Neuronal stem cell (in vitro differentiated cells): Measurements from ENCODE around the gene MYO10.
"Not testable (repeated sequence)": the region's sequence is repeated elsewhere in the genome, so short reads cannot be mapped to it uniquely, and the experiment has no call there.

Experiments used
- DNase-seq: peaks from one replicate; pipeline ENCODE4 v3.0.0-alpha.2; 2013; ENCODE audit warnings: low spot score
- H2AFZ ChIP-seq: one replicate; pipeline ENCODE4 v1.6.1; 2013; ENCODE audit warnings: mild to moderate bottlenecking, low read length, inconsistent platforms
- H2AK5ac ChIP-seq: 2 replicates; pipeline ENCODE4 v1.6.1; 2013; ENCODE audit warnings: low read depth, mild to moderate bottlenecking, inconsistent platforms, low read length, moderate library complexity, mixed read lengths
- H2BK120ac ChIP-seq: 2 replicates; pipeline ENCODE4 v1.6.1; 2013; ENCODE audit warnings: low read depth, mild to moderate bottlenecking, inconsistent platforms, low read length, moderate library complexity, mixed read lengths
- H2BK12ac ChIP-seq: one replicate; pipeline ENCODE4 v1.6.1; 2013; ENCODE audit warnings: low read length, inconsistent platforms
- H2BK15ac ChIP-seq: 2 replicates; pipeline ENCODE4 v1.6.1; 2013; ENCODE audit warnings: mild to moderate bottlenecking, low read length, inconsistent platforms, mixed read lengths
- H2BK5ac ChIP-seq: one replicate; pipeline ENCODE4 v1.6.1; 2013; ENCODE audit warnings: inconsistent platforms, mild to moderate bottlenecking, low read length, moderate library complexity
- H3K14ac ChIP-seq: one replicate; pipeline ENCODE4 v1.6.1; 2013; ENCODE audit warnings: low read length, inconsistent platforms
- H3K18ac ChIP-seq: 2 replicates; pipeline ENCODE4 v1.6.1; 2013; ENCODE audit warnings: low read length, inconsistent platforms
- H3K23ac ChIP-seq: 2 replicates; pipeline ENCODE4 v1.6.1; 2013; ENCODE audit warnings: low read depth, mild to moderate bottlenecking, mixed read lengths, low read length, inconsistent platforms; ENCODE audit not compliant: poor library complexity
- H3K27ac ChIP-seq: replicated peaks from 3 replicates; pipeline ENCODE4 v1.5.1; 2013; ENCODE audit warnings: low read length, inconsistent platforms
- H3K27me3 ChIP-seq, 3 experiments: 2 replicates each; pipeline ENCODE4 v1.6.1; 2013; ENCODE audit warnings: low read length in 3 of 3, mild to moderate bottlenecking in 2 of 3, inconsistent platforms in 1 of 3, low read depth in 1 of 3, mixed read lengths in 1 of 3, moderate library complexity in 1 of 3; ENCODE audit not compliant: control insufficient read depth in 3 of 3, insufficient read depth in 3 of 3
- H3K36me3 ChIP-seq, 2 donors: replicated peaks in 1 of 2; 2 replicates each; pipeline ENCODE4 v1.6.1; 2013; ENCODE audit warnings: low read length in 2 of 2; ENCODE audit not compliant: control insufficient read depth in 2 of 2, insufficient read depth in 2 of 2
- H3K4ac ChIP-seq: 2 replicates; pipeline ENCODE4 v1.6.1; 2013; ENCODE audit warnings: inconsistent platforms, mild to moderate bottlenecking, low read length, moderate library complexity
- H3K4me1 ChIP-seq, 2 donors: 1 replicate in 1 of 2; 2 replicates in 1 of 2; pipeline ENCODE4 v1.6.1; 2013; ENCODE audit warnings: low read length in 2 of 2, low read depth in 1 of 2; ENCODE audit not compliant: control insufficient read depth in 2 of 2, insufficient read depth in 1 of 2
- H3K4me2 ChIP-seq: one replicate; pipeline ENCODE4 v1.6.1; 2013; ENCODE audit warnings: mild to moderate bottlenecking, low read length, inconsistent platforms; ENCODE audit not compliant: insufficient read depth, poor library complexity, severe bottlenecking
- H3K4me3 ChIP-seq, 2 donors: 2 replicates each; pipeline ENCODE4 v1.5.1; 2013; ENCODE audit warnings: low read length in 2 of 2, mild to moderate bottlenecking in 2 of 2, inconsistent platforms in 1 of 2, moderate library complexity in 1 of 2
- H3K79me1 ChIP-seq: one replicate; pipeline ENCODE4 v1.6.1; 2013; ENCODE audit warnings: low read depth, mild to moderate bottlenecking, inconsistent platforms, low read length, moderate library complexity
- H3K9ac ChIP-seq: one replicate; pipeline ENCODE4 v1.6.1; 2013; ENCODE audit warnings: mild to moderate bottlenecking, low read depth, low read length, inconsistent platforms; ENCODE audit not compliant: poor library complexity
- H3K9me3 ChIP-seq, 2 donors: replicated peaks in 1 of 2; 2 replicates each; pipeline versions ENCODE3 to v1.6.1; 2013; ENCODE audit warnings: low read length in 2 of 2, mild to moderate bottlenecking in 2 of 2, inconsistent platforms in 1 of 2, low read depth in 1 of 2, mixed read lengths in 1 of 2, moderate library complexity in 1 of 2; ENCODE audit not compliant: control insufficient read depth in 2 of 2, insufficient read depth in 1 of 2
- H4K8ac ChIP-seq: one replicate; pipeline ENCODE4 v1.6.1; 2013; ENCODE audit warnings: low read depth, mild to moderate bottlenecking, inconsistent platforms, low read length, moderate library complexity
- H4K91ac ChIP-seq: one replicate; pipeline ENCODE4 v1.6.1; 2013; ENCODE audit warnings: low read length, low read depth, mild to moderate bottlenecking, inconsistent platforms; ENCODE audit not compliant: poor library complexity
- WGBS, 2 donors: extraction: QIAGEN DNeasy Blood & Tissue Kit; methylation state at CpG; one replicate each; pipeline ENCODE4 v1.1.7; 2013; ENCODE audit warnings: missing lambda C conversion rate in 2 of 2, mixed read lengths in 1 of 2; ENCODE audit not compliant: insufficient read length in 2 of 2, insufficient replicate concordance in 1 of 2; ENCODE audit errors: extremely low coverage in 2 of 2; 5-methylcytosine and 5-hydroxymethylcytosine counted together

Gene MYO10

DNA sequence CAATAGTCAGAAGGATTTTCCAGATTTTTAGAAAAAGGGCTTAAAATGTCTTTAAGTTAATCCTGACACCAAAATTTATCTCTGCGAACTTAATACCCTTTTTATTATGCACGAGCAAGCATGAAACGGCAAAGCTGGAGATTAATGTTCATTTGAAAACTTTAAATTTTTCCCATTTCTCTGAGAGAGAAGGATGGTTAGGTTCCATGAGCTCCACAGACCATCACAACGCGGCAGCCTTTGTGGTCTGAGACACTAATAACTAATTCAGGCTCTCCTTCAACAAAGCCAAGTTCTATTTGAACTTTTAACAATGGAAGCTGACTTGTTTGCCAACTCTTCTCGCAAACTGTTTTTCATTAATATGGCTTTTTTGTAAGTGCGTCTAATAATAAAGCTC lies 94.7 kb downstream of the MYO10 start:
- Histone ChIP-seq H3K4me3 (no peak overlapping the region), H3K79me1 (peaks cover 1% of the 10 kb centered on the region), H3K14ac (no peak overlapping the region), H3K4me1 (peaks cover 0 to 19% of the 10 kb centered on the region in 2 donors), H3K27me3 (no peaks in the 10 kb centered on the region), H2BK120ac (no peak overlapping the region), H3K18ac (no peak overlapping the region), H3K4ac (no peak overlapping the region), H3K27ac (no peak overlapping the region), H3K4me2 (no peak overlapping the region), H2AFZ (peak overlapping the region; percentile 44), H3K36me3 (no peaks in the 10 kb centered on the region), H3K23ac (no peak overlapping the region), H4K8ac (no peak overlapping the region), H2BK12ac (no peak overlapping the region), H3K9me3 (no peaks in the 10 kb centered on the region), H4K91ac (no peak overlapping the region), H3K9ac (no peak overlapping the region), H2BK5ac (no peak overlapping the region), H2BK15ac (no peak overlapping the region), H2AK5ac (no peak overlapping the region)
- DNase-seq: no peak
- WGBS, 2 donors: no CpG with 5 or more reads among the region's 7 CpGs

DNA sequence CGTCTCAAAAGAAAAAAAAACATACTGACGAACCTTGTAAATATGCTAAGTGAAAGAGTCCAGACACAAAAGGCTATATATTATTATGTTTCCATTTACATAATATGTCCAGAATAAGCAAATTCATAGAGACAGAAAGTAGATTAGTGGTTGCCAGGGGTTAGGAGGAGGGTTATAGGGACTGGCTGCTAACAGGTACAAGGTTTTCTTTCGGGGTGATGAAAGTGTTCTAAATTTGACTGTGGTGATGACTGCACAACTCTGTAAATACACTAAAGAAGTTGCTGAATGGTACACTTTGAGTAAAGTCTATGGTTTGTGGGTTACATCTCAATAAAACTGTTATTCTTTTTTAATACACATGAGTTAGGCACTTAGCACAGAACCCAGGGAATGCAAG lies 98.8 kb downstream of the MYO10 start:
- H4K91ac ChIP-seq: no peak overlapping the region
- no peaks in the 10 kb centered on the region for H3K79me1 ChIP-seq
- no CpG with 5 or more reads among the region's 3 CpGs for WGBS, 2 donors
- no peak overlapping the region for H3K23ac ChIP-seq
- no peak overlapping the region for H2BK120ac ChIP-seq
- no peaks in the 10 kb centered on the region for H3K9me3 ChIP-seq
- H2BK12ac ChIP-seq: no peak overlapping the region
- no peak overlapping the region for H3K4me3 ChIP-seq
- no peaks in the 10 kb centered on the region for H3K27me3 ChIP-seq
- no peak for DNase-seq
- no peak overlapping the region for H3K18ac ChIP-seq
- no peak overlapping the region for H4K8ac ChIP-seq
- no peak overlapping the region for H2AFZ ChIP-seq
- H3K4me2 ChIP-seq: no peak overlapping the region
- H3K14ac ChIP-seq: no peak overlapping the region
- H3K9ac ChIP-seq: no peak overlapping the region
- H2BK5ac ChIP-seq: no peak overlapping the region
- no peak overlapping the region for H2AK5ac ChIP-seq
- no peak overlapping the region for H3K27ac ChIP-seq
- H2BK15ac ChIP-seq: no peak overlapping the region
- no peak overlapping the region for H3K4ac ChIP-seq
- H3K4me1 ChIP-seq: peaks cover 0 to 14% of the 10 kb centered on the region in 2 donors
- no peaks in the 10 kb centered on the region for H3K36me3 ChIP-seq

DNA sequence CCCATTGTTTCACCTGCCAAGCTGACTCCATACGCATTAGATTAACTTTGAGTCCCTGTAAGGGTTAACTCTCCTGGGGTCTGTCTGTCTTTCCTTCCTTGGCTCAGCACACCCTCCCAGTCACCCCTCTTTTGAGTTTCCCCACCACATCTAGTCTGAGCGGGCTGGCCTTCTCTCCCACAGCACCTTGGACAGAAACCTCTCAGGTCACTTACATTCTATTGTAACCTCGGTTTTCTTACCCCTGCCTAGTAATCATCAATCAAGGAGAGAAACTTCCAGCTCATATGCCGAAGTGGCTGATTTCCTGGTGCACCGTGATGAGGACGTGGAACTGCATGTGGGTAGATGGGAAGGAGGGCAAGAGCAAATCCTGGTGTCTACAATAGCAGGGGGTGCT lies 102.1 kb downstream of the MYO10 start:
- H3K4me2 ChIP-seq: no peak overlapping the region
- DNase-seq: no peak
- no peak overlapping the region for H2BK15ac ChIP-seq
- H3K14ac ChIP-seq: no peak overlapping the region
- no peak overlapping the region for H2BK12ac ChIP-seq
- H2AFZ ChIP-seq: no peak overlapping the region
- no peak overlapping the region for H3K4ac ChIP-seq
- H3K27me3 ChIP-seq: no peaks in the 10 kb centered on the region
- H3K4me3 ChIP-seq: no peak overlapping the region
- H3K9me3 ChIP-seq: no peaks in the 10 kb centered on the region
- no peak overlapping the region for H2AK5ac ChIP-seq
- no peaks in the 10 kb centered on the region for H3K36me3 ChIP-seq
- H3K4me1 ChIP-seq: peaks cover 0 to 2% of the 10 kb centered on the region in 2 donors
- no peak overlapping the region for H4K8ac ChIP-seq
- H4K91ac ChIP-seq: no peak overlapping the region
- H2BK5ac ChIP-seq: no peak overlapping the region
- H3K27ac ChIP-seq: no peak overlapping the region
- no CpG with 5 or more reads among the region's 6 CpGs for WGBS, 2 donors
- H3K18ac ChIP-seq: no peak overlapping the region
- H3K9ac ChIP-seq: no peak overlapping the region
- H3K23ac ChIP-seq: no peak overlapping the region
- no peaks in the 10 kb centered on the region for H3K79me1 ChIP-seq
- H2BK120ac ChIP-seq: no peak overlapping the region

DNA sequence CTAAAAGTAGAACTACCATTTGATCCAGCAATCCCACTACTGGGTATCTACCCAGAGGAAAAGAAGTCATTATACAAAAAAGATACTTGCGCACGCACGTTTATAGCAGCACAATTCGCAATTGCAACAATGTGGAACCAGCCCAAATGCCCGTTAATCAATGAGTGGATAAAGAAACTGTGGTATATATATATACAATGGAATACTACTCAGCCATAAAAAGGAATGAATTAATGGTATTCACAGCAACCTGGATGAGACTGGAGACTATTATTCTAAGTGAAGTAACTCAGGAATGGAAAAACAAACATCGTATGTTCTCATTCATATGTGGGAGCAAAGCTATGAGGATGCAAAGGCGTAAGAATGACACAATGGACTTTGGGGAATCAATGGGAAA lies 104.8 kb downstream of the MYO10 start:
- not testable (repeated sequence) for H3K27me3 ChIP-seq, H3K9me3 ChIP-seq, H3K4me2 ChIP-seq, H3K4me1 ChIP-seq, H3K79me1 ChIP-seq, H2AK5ac ChIP-seq, H3K4ac ChIP-seq, H4K8ac ChIP-seq, H4K91ac ChIP-seq, H3K14ac ChIP-seq, H2BK15ac ChIP-seq, H2BK5ac ChIP-seq, DNase-seq, H3K18ac ChIP-seq, H3K23ac ChIP-seq, H2AFZ ChIP-seq, H2BK12ac ChIP-seq, H2BK120ac ChIP-seq, H3K27ac ChIP-seq, H3K4me3 ChIP-seq, H3K36me3 ChIP-seq, H3K9ac ChIP-seq
- WGBS, 2 donors: no CpG with 5 or more reads among the region's 7 CpGs
